Thyroid gland (tissue), 4 donors: Measurements from ENCODE around the gene PAGE2B. TPM values are rescaled to one million over a fixed set of nuclear protein-coding genes. Genes with fewer than 3 reads are reported as not detected.
"Not testable (repeated sequence)": the region's sequence is repeated elsewhere in the genome, so short reads cannot be mapped to it uniquely, and the experiment has no call there.

Source experiments
- DNase-seq, 2 donors: peaks; one replicate each; pipeline ENCODE4 v3.0.0-alpha.2; 2019
- H3K27ac ChIP-seq, 3 donors: fragments of 200-600 bp; sonication (generic); 1 replicate in 2 of 3; 2 replicates in 1 of 3; pipeline ENCODE4 v1.5.1; 2016 to 2019; ENCODE audit warnings: mild to moderate bottlenecking in 1 of 3, moderate library complexity in 1 of 3
- H3K27me3 ChIP-seq: fragments of 200-600 bp; sonication (generic); one replicate; pipeline ENCODE4 v1.5.1; 2019
- H3K36me3 ChIP-seq, 2 donors: fragments of 200-600 bp; sonication (generic); one replicate each; pipeline ENCODE4 v1.5.1; 2016 to 2019
- H3K4me1 ChIP-seq, 2 donors: fragments of 200-600 bp; sonication (generic); one replicate each; pipeline ENCODE4 v1.5.1; 2017 to 2019
- H3K4me3 ChIP-seq, 3 donors: fragments of 200-600 bp; sonication (generic); replicated peaks in 1 of 3; 1 replicate in 2 of 3; 2 replicates in 1 of 3; pipeline ENCODE4 v1.5.1; 2016; ENCODE audit warnings: mild to moderate bottlenecking in 1 of 3
- H3K9me3 ChIP-seq: fragments of 200-600 bp; sonication (generic); one replicate; pipeline ENCODE4 v1.5.1; 2017
- POLR2A ChIP-seq, 2 donors: fragments of 450-650 bp; IDR thresholded peaks; one replicate each; pipeline ENCODE4 v1.6.1; 2017; ENCODE audit warnings: antibody characterized with exemption in 2 of 2, mild to moderate bottlenecking in 2 of 2, moderate library complexity in 1 of 2
- WGBS, 2 donors: methylation state at CpG; one replicate each; pipeline ENCODE4 v1.1.5; 2017; 5-methylcytosine and 5-hydroxymethylcytosine counted together
- intact Hi-C: fragments of 100-400 bp; cut with DNase I; formaldehyde crosslinking; loops from one replicate; pipeline ENCODE4 v1.15.1; 2023
- total RNA-seq, 4 donors: library from RNA; depleted of rRNA; stranded (reverse); fragments of >200 nt; gene quantifications; one replicate each; pipeline ENCODE4 v1.2.3, GENCODE V29; 2016
- TF ChIP-seq, protein P1 (sequence below), 6 experiments: fragments of 200-600 bp in 3 of 6; fragments of 450-650 bp in 3 of 6; sonication (generic) in 3 of 6; IDR thresholded peaks; one replicate each; pipeline ENCODE4 v1.5.1; 2016 to 2019; ENCODE audit warnings: antibody characterized with exemption in 6 of 6, mild to moderate bottlenecking in 2 of 6, inconsistent platforms in 1 of 6, moderate library complexity in 1 of 6

PAGE2B gene
- total RNA-seq, 4 donors from 2014 or later: not detected

DNA sequence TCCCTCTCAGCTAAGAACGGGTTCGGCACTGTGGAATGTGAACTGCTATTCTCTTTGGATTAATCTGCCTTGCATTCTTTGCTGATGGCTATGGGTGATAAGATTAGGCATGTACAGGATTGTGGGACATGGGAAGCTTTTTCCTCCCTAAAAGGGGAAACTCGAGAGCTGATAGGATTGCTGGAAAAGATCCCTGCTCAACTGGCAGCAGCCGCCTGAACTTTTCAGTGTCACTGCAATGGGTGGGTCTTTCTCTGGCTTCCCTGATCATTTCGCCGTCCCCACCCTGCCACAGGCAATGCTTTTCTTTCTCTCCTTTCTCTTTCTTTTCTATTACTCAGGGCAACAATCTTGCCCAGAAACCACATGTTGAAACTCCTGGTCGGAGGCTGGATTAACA is 34.5 kb downstream of the PAGE2B start:
- no peak for DNase-seq
- H3K4me3 ChIP-seq: no peak overlapping the region
- H3K4me1 ChIP-seq: no peaks in the 10 kb centered on the region
- 45 to 71% methylated on average over 7 of the region's 7 CpGs for WGBS, 2 donors
- H3K27me3 ChIP-seq: no peaks in the 10 kb centered on the region
- no peaks in the 10 kb centered on the region for H3K36me3 ChIP-seq
- H3K27ac ChIP-seq: no peak overlapping the region
- no peak for TF ChIP-seq POLR2A (IDR thresholded peaks at IDR 0.05)
- TF ChIP-seq, protein P1, sequence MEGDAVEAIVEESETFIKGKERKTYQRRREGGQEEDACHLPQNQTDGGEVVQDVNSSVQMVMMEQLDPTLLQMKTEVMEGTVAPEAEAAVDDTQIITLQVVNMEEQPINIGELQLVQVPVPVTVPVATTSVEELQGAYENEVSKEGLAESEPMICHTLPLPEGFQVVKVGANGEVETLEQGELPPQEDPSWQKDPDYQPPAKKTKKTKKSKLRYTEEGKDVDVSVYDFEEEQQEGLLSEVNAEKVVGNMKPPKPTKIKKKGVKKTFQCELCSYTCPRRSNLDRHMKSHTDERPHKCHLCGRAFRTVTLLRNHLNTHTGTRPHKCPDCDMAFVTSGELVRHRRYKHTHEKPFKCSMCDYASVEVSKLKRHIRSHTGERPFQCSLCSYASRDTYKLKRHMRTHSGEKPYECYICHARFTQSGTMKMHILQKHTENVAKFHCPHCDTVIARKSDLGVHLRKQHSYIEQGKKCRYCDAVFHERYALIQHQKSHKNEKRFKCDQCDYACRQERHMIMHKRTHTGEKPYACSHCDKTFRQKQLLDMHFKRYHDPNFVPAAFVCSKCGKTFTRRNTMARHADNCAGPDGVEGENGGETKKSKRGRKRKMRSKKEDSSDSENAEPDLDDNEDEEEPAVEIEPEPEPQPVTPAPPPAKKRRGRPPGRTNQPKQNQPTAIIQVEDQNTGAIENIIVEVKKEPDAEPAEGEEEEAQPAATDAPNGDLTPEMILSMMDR (IDR thresholded peaks at IDR 0.05): no peak
- no peaks in the 10 kb centered on the region for H3K9me3 ChIP-seq
- intact Hi-C loops: no loop called here

- intact Hi-C loops: no loop called here
- no peak for DNase-seq
- H3K4me1 ChIP-seq: no peaks in the 10 kb centered on the region
- H3K27me3 ChIP-seq: no peaks in the 10 kb centered on the region
- 60 to 67% methylated on average over 8 of the region's 8 CpGs for WGBS, 2 donors
- H3K9me3 ChIP-seq: no peaks in the 10 kb centered on the region
- TF ChIP-seq, protein P1 (IDR thresholded peaks at IDR 0.05): no peak
- H3K4me3 ChIP-seq: no peak overlapping the region
- no peak overlapping the region for H3K27ac ChIP-seq
- H3K36me3 ChIP-seq: no peaks in the 10 kb centered on the region
Measured at GRCh38 chrX:55111578-55112254, 36.9 kb downstream of the PAGE2B start.

- H3K27ac ChIP-seq, H3K4me3 ChIP-seq, DNase-seq, H3K4me1 ChIP-seq, H3K36me3 ChIP-seq, intact Hi-C loops, H3K27me3 ChIP-seq, H3K9me3 ChIP-seq: not testable (repeated sequence)
- 60 to 71% methylated on average over 7 of the region's 7 CpGs for WGBS, 2 donors
Measured at GRCh38 chrX:55116589-55116988, 41.8 kb downstream of the PAGE2B start.

DNA sequence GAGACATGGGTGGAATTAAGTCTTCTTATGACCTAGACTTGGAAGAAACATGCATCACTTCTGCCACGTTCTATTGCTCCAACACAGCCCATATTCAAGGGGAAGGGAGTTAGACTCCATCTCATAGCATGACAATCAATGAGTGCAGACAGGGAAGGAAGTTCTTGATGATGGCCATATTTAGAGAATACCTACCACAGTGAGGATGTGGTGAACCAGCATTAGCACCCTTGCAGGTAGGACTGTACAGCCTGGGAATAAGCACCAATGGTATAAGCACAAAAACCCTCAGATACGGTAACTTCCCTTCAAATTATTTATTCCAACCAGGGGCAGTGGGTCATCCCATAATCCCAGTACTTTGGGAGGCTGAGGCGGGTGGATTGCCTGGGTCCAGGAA is 43.7 kb downstream of the PAGE2B start:
- no peaks in the 10 kb centered on the region for H3K4me1 ChIP-seq
- H3K27me3 ChIP-seq: no peaks in the 10 kb centered on the region
- TF ChIP-seq, protein P1 (IDR thresholded peaks at IDR 0.05): no peak
- TF ChIP-seq POLR2A (IDR thresholded peaks at IDR 0.05): no peak
- no peaks in the 10 kb centered on the region for H3K36me3 ChIP-seq
- no peak overlapping the region for H3K27ac ChIP-seq
- no peaks in the 10 kb centered on the region for H3K9me3 ChIP-seq
- no peak for DNase-seq
- 89 to 97% methylated on average over 3 of the region's 3 CpGs for WGBS, 2 donors
- no peak overlapping the region for H3K4me3 ChIP-seq
- intact Hi-C loops: no loop called here

DNA sequence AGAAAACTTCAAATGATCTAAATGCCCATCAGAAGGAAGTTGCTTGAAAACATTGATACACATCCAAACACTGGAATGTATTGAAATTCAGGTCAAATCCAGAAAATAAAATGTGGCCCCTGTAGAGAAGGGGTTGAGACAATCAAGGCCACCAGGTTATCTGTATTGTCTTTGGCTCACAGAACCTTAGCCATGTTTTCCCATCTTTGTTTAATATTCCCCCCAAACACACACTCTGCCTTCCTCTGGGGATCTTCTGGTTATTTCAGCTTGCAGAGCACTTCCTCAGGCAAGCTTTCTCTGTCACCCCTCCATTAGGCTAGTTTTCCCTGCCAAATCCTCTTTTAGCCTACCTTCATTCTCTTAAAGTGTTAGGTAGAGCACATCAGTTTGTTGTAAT is 44.4 kb downstream of the PAGE2B start:
- DNase-seq: no peak
- no peak for TF ChIP-seq POLR2A (IDR thresholded peaks at IDR 0.05)
- TF ChIP-seq, protein P1 (IDR thresholded peaks at IDR 0.05): no peak
- Histone ChIP-seq H3K27me3 (no peaks in the 10 kb centered on the region), H3K9me3 (no peaks in the 10 kb centered on the region), H3K4me3 (no peak overlapping the region), H3K36me3 (no peaks in the 10 kb centered on the region), H3K27ac (no peak overlapping the region), H3K4me1 (no peaks in the 10 kb centered on the region)
- intact Hi-C loops: no loop called here

DNA sequence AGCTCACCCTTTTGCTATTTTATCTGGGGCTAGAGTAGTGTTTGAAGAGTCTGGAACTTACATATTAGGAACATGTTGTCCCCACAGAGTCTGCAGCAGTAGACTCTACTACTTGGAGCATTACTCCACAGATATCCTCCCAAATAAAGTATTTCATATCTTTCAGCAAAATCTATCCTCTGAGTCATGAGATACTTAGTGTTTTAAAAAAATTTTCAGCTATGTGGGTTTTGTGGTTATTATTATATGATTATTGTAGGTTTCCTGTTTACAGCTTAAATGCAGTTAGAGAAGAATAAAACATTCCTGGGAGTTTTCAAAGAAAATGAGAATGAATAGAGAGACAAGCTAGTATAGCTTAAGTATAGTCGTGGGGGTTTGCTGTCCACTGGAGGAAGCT is 44.9 kb downstream of the PAGE2B start:
- 62 to 76% methylated on average over 1 of the region's 1 CpG for WGBS, 2 donors
- TF ChIP-seq POLR2A (IDR thresholded peaks at IDR 0.05): no peak
- TF ChIP-seq, protein P1 (IDR thresholded peaks at IDR 0.05): no peak
- Histone ChIP-seq H3K27ac (no peak overlapping the region), H3K9me3 (no peaks in the 10 kb centered on the region), H3K36me3 (no peaks in the 10 kb centered on the region), H3K4me1 (no peaks in the 10 kb centered on the region), H3K4me3 (no peak overlapping the region), H3K27me3 (no peaks in the 10 kb centered on the region)
- intact Hi-C loops: no loop called here
- DNase-seq: no peak
